GM23338 (cell line): ENCODE results near the gene ZNF70. TPM values are rescaled to one million over a fixed set of nuclear protein-coding genes. Genes with fewer than 3 reads are reported as not detected.
A peak's percentile ranks its signal among the peaks of the same experiment; 100 is the strongest.

ENCODE experiments used
- ATAC-seq: fragments of 200-7000 bp; cut with Tn5 transposase; 3 replicates; pipeline ENCODE4 v1.9.1; 2020
- DNase-seq: peaks from one replicate; pipeline ENCODE4 v3.0.0-alpha.2; 2015; ENCODE audit warnings: low spot score
- H2AFZ ChIP-seq: fragments of 200-600 bp; sonication (generic); 2 replicates; pipeline ENCODE4 v1.8.0; 2016; ENCODE audit warnings: antibody characterized with exemption, mild to moderate bottlenecking, moderate library complexity
- H3F3A ChIP-seq: fragments of 200-600 bp; sonication (generic); replicated peaks from 2 replicates; pipeline ENCODE4 v1.8.0; 2017; ENCODE audit warnings: antibody characterized with exemption, mixed run types, low read depth
- H3K27ac ChIP-seq: fragments of 200-600 bp; sonication (generic); 2 replicates; pipeline ENCODE4 v1.6.1; 2016; ENCODE audit warnings: low read depth
- H3K27me3 ChIP-seq: fragments of 200-600 bp; sonication (generic); 2 replicates; pipeline ENCODE4 v1.8.0; 2016; ENCODE audit warnings: mild to moderate bottlenecking, mixed run types, moderate library complexity; ENCODE audit not compliant: insufficient read depth
- H3K36me3 ChIP-seq: fragments of 200-600 bp; sonication (generic); 2 replicates; pipeline ENCODE4 v1.8.0; 2016; ENCODE audit warnings: mild to moderate bottlenecking; ENCODE audit not compliant: insufficient read depth
- H3K4me1 ChIP-seq: fragments of 200-600 bp; sonication (generic); 2 replicates; pipeline ENCODE4 v1.8.0; 2016; ENCODE audit warnings: mild to moderate bottlenecking, moderate library complexity; ENCODE audit not compliant: insufficient read depth
- H3K4me2 ChIP-seq: fragments of 200-600 bp; sonication (generic); 2 replicates; pipeline ENCODE4 v1.7.1; 2017; ENCODE audit warnings: mixed run types
- H3K4me3 ChIP-seq: fragments of 200-600 bp; sonication (generic); 2 replicates; pipeline ENCODE4 v1.6.1; 2016; ENCODE audit warnings: mixed run types
- H3K79me2 ChIP-seq: fragments of 200-600 bp; sonication (generic); replicated peaks from 2 replicates; pipeline ENCODE4 v1.8.0; 2017; ENCODE audit warnings: mild to moderate bottlenecking; ENCODE audit not compliant: insufficient read depth
- H3K9me2 ChIP-seq: fragments of 200-600 bp; sonication (generic); 2 replicates; pipeline ENCODE4 v1.8.0; 2017; ENCODE audit not compliant: insufficient read depth
- H4K20me1 ChIP-seq: fragments of 200-600 bp; sonication (generic); replicated peaks from 2 replicates; pipeline ENCODE4 v1.8.0; 2017; ENCODE audit warnings: mild to moderate bottlenecking; ENCODE audit not compliant: insufficient read depth
- H3K27ac Mint-ChIP-seq: 2 replicates; pipeline ENCODE4 v1.8.0; 2020; ENCODE audit warnings: inconsistent platforms, mild to moderate bottlenecking, moderate library complexity, mixed read lengths
- H3K27me3 Mint-ChIP-seq: 3 replicates; pipeline ENCODE4 v1.8.0; 2022; ENCODE audit warnings: low read depth, mild to moderate bottlenecking, moderate library complexity, mixed read lengths, inconsistent platforms; ENCODE audit not compliant: insufficient read depth, poor library complexity
- H3K36me3 Mint-ChIP-seq: 3 replicates; pipeline ENCODE4 v1.8.0; 2021; ENCODE audit warnings: low read depth, mild to moderate bottlenecking, inconsistent platforms, moderate library complexity, mixed read lengths
- H3K4me1 Mint-ChIP-seq: 3 replicates; pipeline ENCODE4 v1.8.0; 2020; ENCODE audit warnings: mild to moderate bottlenecking, inconsistent platforms, mixed read lengths
- H3K4me3 Mint-ChIP-seq: 3 replicates; pipeline ENCODE4 v1.8.0; 2021; ENCODE audit warnings: moderate library complexity, mild to moderate bottlenecking, inconsistent platforms, mixed read lengths
- H3K9me3 Mint-ChIP-seq: 3 replicates; pipeline ENCODE4 v1.8.0; 2020; ENCODE audit warnings: moderate library complexity, mild to moderate bottlenecking, inconsistent platforms, mixed read lengths
- CREB1 ChIP-seq: fragments of 250-450 bp; sonication (Bioruptor Pico); IDR thresholded peaks from 2 replicates; pipeline ENCODE4 v1.5.0; 2020; ENCODE audit warnings: low read depth, mild to moderate bottlenecking, moderate library complexity
- ETS1 ChIP-seq: IDR thresholded peaks from 2 replicates; pipeline ENCODE4 v1.6.1; 2016; ENCODE audit warnings: antibody characterized with exemption
- EZH2 ChIP-seq: fragments of 200-600 bp; sonication (generic); IDR thresholded peaks from one replicate; pipeline ENCODE4 v1.8.0; 2017; ENCODE audit warnings: antibody characterized with exemption, mild to moderate bottlenecking, low read depth; ENCODE audit not compliant: unreplicated experiment
- EZH2phosphoT487 ChIP-seq: fragments of 200-600 bp; sonication (generic); IDR thresholded peaks from one replicate; pipeline ENCODE4 v1.8.1; 2018; ENCODE audit warnings: antibody characterized with exemption; ENCODE audit not compliant: unreplicated experiment
- JUNB ChIP-seq: IDR thresholded peaks from one replicate; pipeline ENCODE4 v1.6.1; 2016; ENCODE audit warnings: antibody characterized with exemption; ENCODE audit not compliant: unreplicated experiment
- POLR2AphosphoS5 ChIP-seq: IDR thresholded peaks from 2 replicates; pipeline ENCODE4 v1.6.1; 2016; ENCODE audit warnings: antibody characterized with exemption, low read depth
- REST ChIP-seq: IDR thresholded peaks from one replicate; pipeline ENCODE4 v1.6.1; 2018; ENCODE audit warnings: antibody characterized with exemption; ENCODE audit not compliant: unreplicated experiment
- ZNF114 ChIP-seq: fragments of 250-450 bp; sonication (Bioruptor Pico); IDR thresholded peaks from 2 replicates; pipeline ENCODE4 v1.5.0; 2020; ENCODE audit warnings: mild to moderate bottlenecking, moderate library complexity
- ZNF331 ChIP-seq: fragments of 250-450 bp; sonication (Bioruptor Pico); IDR thresholded peaks from 2 replicates; pipeline ENCODE4 v1.5.0; 2020; ENCODE audit warnings: low read depth, mild to moderate bottlenecking, moderate library complexity
- polyA plus RNA-seq: library from polyadenylated mRNA; unstranded; fragments of >200 nt; fragmentation: Nextera tagmentation; extraction: Ambion mirVana; gene quantifications from 2 replicates; pipeline ENCODE4 v1.2.1, GENCODE V29; 2016
- total RNA-seq: library from RNA; depleted of rRNA; stranded (reverse); fragments of >200 nt; shearing (Covaris generic); gene quantifications from 2 replicates; pipeline ENCODE4 v1.2.3, GENCODE V29; 2014

The ZNF70 gene
- total and polyA plus RNA-seq, 2 experiments from 2014 or later = 0.45 to 2.6 TPM

- ATAC-seq = no peak
These were observed 60.2 kb downstream of the ZNF70 start, which contains the start of gene RGL4 for GRCh38 chr22:23690713-23691112. Gene RGL4 (plus strand): TSS chr22:23691013. CDS start chr22:23692031, 1,018 bp downstream.

GRCh38 chr22:23689414-23689813 lies 61.5 kb downstream of the ZNF70 start:
- Histone ChIP-seq H3K36me3 (peaks cover 5% of the 10 kb centered on the region; the same call in 1 of the 2 replicates), H4K20me1 (peaks cover 3% of the 10 kb centered on the region), H3K9me2 (no peaks in the 10 kb centered on the region), H3K4me3 (no peak overlapping the region), H3K4me2 (no peak overlapping the region), H3K27ac (no peak overlapping the region), H2AFZ (no peak overlapping the region), H3K27me3 (no peaks in the 10 kb centered on the region), H3K4me1 (no peaks in the 10 kb centered on the region), H3F3A (no peaks in the 10 kb centered on the region), H3K79me2 (no peaks in the 10 kb centered on the region)
- H3K4me1 Mint-ChIP-seq = no peaks in the 10 kb centered on the region
- H3K27ac Mint-ChIP-seq = no peak overlapping the region
- peaks cover 17% of the 10 kb centered on the region for H3K36me3 Mint-ChIP-seq
- no peak for DNase-seq
- ATAC-seq = no peak
- H3K27me3 Mint-ChIP-seq = peaks cover 10% of the 10 kb centered on the region
- H3K9me3 Mint-ChIP-seq = no peaks in the 10 kb centered on the region
- H3K4me3 Mint-ChIP-seq = no peak overlapping the region
- TF ChIP-seq CREB1 (no peak), POLR2AphosphoS5 (no peak), ETS1 (no peak), EZH2 (no peak), ZNF331 (CRISPR knock-in tag) (no peak), JUNB (no peak), EZH2phosphoT487 (no peak), REST (no peak)

More at GRCh38 chr22:23690713-23691112, 60.2 kb downstream of the ZNF70 start, which contains the start of gene RGL4:
- Mint-ChIP-seq H3K27ac (0 out of 2 replicates have a peak within 1 kb of the TSS, but pooled peaks have one; percentile 13), H3K4me3 (no peak within 1 kb of the TSS), H3K9me3 (no peaks in the 10 kb centered on the region), H3K27me3 (peaks cover 10% of the 10 kb centered on the region), H3K4me1 (no peaks in the 10 kb centered on the region), H3K36me3 (peaks cover 25% of the 10 kb centered on the region)
- Histone ChIP-seq H3K4me2 (no peak within 1 kb of the TSS), H3K4me3 (no peak within 1 kb of the TSS), H3K36me3 (peaks cover 11% of the 10 kb centered on the region; the same call in 1 of the 2 replicates), H2AFZ (no peak within 1 kb of the TSS), H3K4me1 (no peaks in the 10 kb centered on the region), H4K20me1 (peaks cover 3% of the 10 kb centered on the region), H3K9me2 (no peaks in the 10 kb centered on the region), H3F3A (no peaks in the 10 kb centered on the region), H3K79me2 (no peaks in the 10 kb centered on the region), H3K27me3 (no peaks in the 10 kb centered on the region), H3K27ac (no peak within 1 kb of the TSS)
- no peak for DNase-seq
- no peak for TF ChIP-seq EZH2phosphoT487
- no peak for TF ChIP-seq ETS1
- no peak for TF ChIP-seq ZNF114 (CRISPR knock-in tag)
- TF ChIP-seq POLR2AphosphoS5 = no peak
- TF ChIP-seq CREB1 = no peak
